ENCODE measurements around the gene CFAP99.

Gene CFAP99

GRCh38 chr4:2434420-2434819, 15.7 kb downstream of the CFAP99 start:
- no peak for DNase-seq
- H3K36me3 ChIP-seq: no peaks in the 10 kb centered on the region
- H3K9me3 ChIP-seq: no peaks in the 10 kb centered on the region
- peaks cover 0 to 3% (median 0%) of the 10 kb centered on the region in 4 donors for H3K4me1 ChIP-seq
- intact Hi-C loops (cut with DNase I; ENCODE audit: low total_unique reads): no loop called here
- no peak for TF ChIP-seq CTCF (IDR thresholded peaks at IDR 0.05)
- H3K27ac ChIP-seq: no peak overlapping the region
- H3K4me3 ChIP-seq: no peak overlapping the region
- H3K27me3 ChIP-seq: peaks cover 0 to 17% of the 10 kb centered on the region in 2 donors

GRCh38 chr4:2436301-2436700, 17.5 kb downstream of the CFAP99 start:
- intact Hi-C loops (cut with DNase I; ENCODE audit: low total_unique reads): no loop called here
- TF ChIP-seq CTCF (IDR thresholded peaks at IDR 0.05): no peak
- Histone ChIP-seq H3K4me3 (no peak overlapping the region), H3K36me3 (no peaks in the 10 kb centered on the region), H3K4me1 (peaks cover 0 to 3% (median 0%) of the 10 kb centered on the region in 4 donors), H3K27me3 (peaks cover 0 to 17% of the 10 kb centered on the region in 2 donors), H3K9me3 (no peaks in the 10 kb centered on the region), H3K27ac (no peak overlapping the region)
- peak in 1 of 2 donors; percentile 42 for DNase-seq

GRCh38 chr4:2436761-2437474, 18.2 kb downstream of the CFAP99 start:
- TF ChIP-seq CTCF (IDR thresholded peaks at IDR 0.05): no peak
- peak in 1 of 2 donors; percentile 45 for DNase-seq
- H3K36me3 ChIP-seq: no peaks in the 10 kb centered on the region
- no peaks in the 10 kb centered on the region for H3K9me3 ChIP-seq
- intact Hi-C loops (cut with DNase I; ENCODE audit: low total_unique reads): no loop called here
- no peak overlapping the region for H3K27ac ChIP-seq
- no peak overlapping the region for H3K4me3 ChIP-seq
- H3K4me1 ChIP-seq: peaks cover 0 to 3% (median 0%) of the 10 kb centered on the region in 4 donors
- H3K27me3 ChIP-seq: peaks cover 0 to 23% of the 10 kb centered on the region in 2 donors

- no peak overlapping the region for H3K4me3 ChIP-seq
- no peaks in the 10 kb centered on the region for H3K36me3 ChIP-seq
- intact Hi-C loops (cut with DNase I; ENCODE audit: low total_unique reads): no loop called here
- H3K4me1 ChIP-seq: peaks cover 0 to 3% (median 0%) of the 10 kb centered on the region in 4 donors
- peaks cover 0 to 24% of the 10 kb centered on the region in 2 donors for H3K27me3 ChIP-seq
- no peaks in the 10 kb centered on the region for H3K9me3 ChIP-seq
- peak in 1 of 2 donors; percentile 46 for DNase-seq
- no peak overlapping the region for H3K27ac ChIP-seq
- no peak for TF ChIP-seq CTCF (IDR thresholded peaks at IDR 0.05)
These were observed 18.9 kb downstream of the CFAP99 start for GRCh38 chr4:2437475-2438215.

GRCh38 chr4:2438822-2439718, 20.3 kb downstream of the CFAP99 start:
- no peak overlapping the region for H3K27ac ChIP-seq
- TF ChIP-seq CTCF (IDR thresholded peaks at IDR 0.05): no peak
- no peak overlapping the region for H3K4me3 ChIP-seq

More at GRCh38 chr4:2438822-2439718, 20.3 kb downstream of the CFAP99 start:
- intact Hi-C loops (cut with DNase I; ENCODE audit: low total_unique reads): no loop called here
- no peak for DNase-seq
- Histone ChIP-seq H3K9me3 (no peaks in the 10 kb centered on the region), H3K27me3 (peaks cover 0 to 12% of the 10 kb centered on the region in 2 donors), H3K4me1 (no peaks in the 10 kb centered on the region), H3K36me3 (no peaks in the 10 kb centered on the region)
